AG10803 (cell line): ENCODE data around the gene FCER2.
"Not testable (repeated sequence)": the region's sequence is repeated elsewhere in the genome, so short reads cannot be mapped to it uniquely, and the experiment has no call there.

ENCODE experiments used
- DNase-seq: peaks from one replicate; pipeline ENCODE4 v3.0.0; 2010; ENCODE audit warnings: low read depth
- H3K4me3 ChIP-seq: 2 replicates; pipeline ENCODE4 v1.5.1; 2011; ENCODE audit warnings: mild to moderate bottlenecking, low read length, control low read depth
- CTCF ChIP-seq: conservative IDR thresholded peaks from 2 replicates; pipeline ENCODE4 v1.5.1; 2011; ENCODE audit warnings: mild to moderate bottlenecking, low read length, control low read depth, inconsistent platforms

The FCER2 gene, protein sequence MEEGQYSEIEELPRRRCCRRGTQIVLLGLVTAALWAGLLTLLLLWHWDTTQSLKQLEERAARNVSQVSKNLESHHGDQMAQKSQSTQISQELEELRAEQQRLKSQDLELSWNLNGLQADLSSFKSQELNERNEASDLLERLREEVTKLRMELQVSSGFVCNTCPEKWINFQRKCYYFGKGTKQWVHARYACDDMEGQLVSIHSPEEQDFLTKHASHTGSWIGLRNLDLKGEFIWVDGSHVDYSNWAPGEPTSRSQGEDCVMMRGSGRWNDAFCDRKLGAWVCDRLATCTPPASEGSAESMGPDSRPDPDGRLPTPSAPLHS

DNA sequence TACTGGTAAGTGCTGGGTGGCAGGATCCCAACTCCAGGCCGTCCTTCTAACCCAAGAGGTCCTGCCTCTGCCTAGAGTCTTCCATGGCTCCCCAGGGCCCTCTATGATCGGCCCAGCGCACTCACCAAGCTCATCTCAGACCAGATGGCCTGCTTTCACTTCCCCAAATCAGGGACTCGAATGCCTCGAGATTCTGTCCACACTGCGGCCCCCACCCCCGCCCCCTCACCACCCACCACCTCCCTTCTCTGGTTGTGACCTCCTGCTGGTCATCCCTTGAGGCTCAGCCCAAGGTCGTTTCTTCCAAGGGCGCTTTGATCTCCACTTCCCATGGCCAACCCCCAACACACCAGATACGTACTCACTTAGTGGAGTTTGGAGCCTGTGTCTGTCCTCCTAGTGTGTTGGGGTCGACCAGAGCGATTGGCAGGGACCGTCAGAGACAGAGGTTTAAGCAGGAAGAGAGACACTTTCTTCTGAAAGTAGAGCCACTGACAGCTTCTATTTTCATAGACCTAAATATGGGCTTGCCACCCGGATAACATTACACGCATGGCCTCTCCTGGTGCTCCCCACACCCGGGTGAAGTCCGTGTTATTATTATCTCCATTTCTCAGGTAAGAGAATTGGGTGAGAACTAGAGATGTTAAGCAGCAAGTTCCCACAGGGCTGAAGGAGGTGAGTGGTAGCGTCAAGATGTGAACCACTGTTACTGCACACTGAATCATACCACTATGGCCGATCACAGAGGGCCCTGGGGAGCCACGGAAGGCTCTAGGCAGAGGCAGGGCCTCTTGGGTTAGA lies at the start of gene FCER2:
FCER2 (minus strand) TSS at position 478 of the 804 bp plus-strand sequence. CDS start 2,371 bp downstream, outside the sequence.
- TF ChIP-seq CTCF = no peak
- no peak for DNase-seq
- H3K4me3 ChIP-seq = no peak within 1 kb of the TSS

- no peak for DNase-seq
- H3K4me3 ChIP-seq = no peak overlapping the region
- no peak for TF ChIP-seq CTCF
Observed at GRCh38 chr19:7751157-7751783, 49.3 kb upstream of the FCER2 start.

GRCh38 chr19:7748756-7749155 lies 46.8 kb upstream of the FCER2 start:
- DNase-seq = no peak
- TF ChIP-seq CTCF = peak; percentile 11; the same call in 1 of the 2 replicates
- no peak overlapping the region for H3K4me3 ChIP-seq

GRCh38 chr19:7748171-7748570 lies 46.2 kb upstream of the FCER2 start:
- DNase-seq = no peak
- TF ChIP-seq CTCF = no peak
- H3K4me3 ChIP-seq = no peak overlapping the region

DNA sequence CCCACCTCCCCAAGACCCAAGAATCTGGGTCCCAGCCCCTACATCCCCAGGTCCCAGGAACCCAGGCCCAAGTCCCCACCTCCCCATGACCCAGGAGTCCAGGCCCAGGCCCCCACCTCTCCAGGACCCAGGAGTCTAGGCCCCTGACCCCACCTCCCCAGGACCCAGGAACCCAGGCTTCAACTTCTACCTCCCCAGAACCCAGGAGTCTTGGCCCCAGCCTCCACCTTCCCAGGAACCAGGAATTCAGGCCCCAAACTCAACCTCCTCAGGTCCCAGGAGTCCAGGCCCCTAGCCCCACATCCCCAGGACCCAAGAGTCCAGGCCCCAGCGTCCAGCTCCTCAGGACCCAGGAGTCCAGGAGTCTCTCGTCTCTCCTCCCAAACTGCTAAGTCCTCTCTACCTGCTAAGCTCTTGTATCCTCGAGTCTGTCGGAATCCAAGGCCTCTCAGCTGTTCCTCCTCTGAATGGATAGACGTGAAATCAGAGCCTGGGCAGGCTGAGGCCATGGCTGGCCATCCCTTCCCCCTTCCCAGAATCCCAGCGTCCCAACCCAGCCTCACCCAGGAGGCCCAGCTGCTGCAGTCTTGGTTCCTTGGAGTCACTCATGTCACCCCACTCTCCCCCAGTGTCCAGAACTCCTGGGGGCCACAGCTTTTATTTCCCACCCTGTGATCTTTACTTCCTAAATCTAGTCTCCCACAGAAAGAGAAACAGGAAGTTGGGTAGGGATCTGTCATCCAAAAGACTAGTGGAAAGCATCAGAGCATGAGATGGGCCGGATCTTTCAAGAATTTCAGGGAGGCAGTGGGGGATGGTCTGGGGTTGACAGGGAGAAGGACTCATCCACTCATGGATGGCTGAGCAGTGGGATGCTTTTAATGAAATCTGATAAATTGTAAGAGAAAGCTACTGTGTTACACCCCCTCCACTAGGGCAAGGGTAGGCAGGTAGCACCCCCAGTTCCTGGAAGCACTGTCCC lies 45.3 kb upstream of the FCER2 start, which contains the start of gene CD209:
CD209 (minus strand) TSS at position 632 of the 982 bp plus-strand sequence; CDS start at position 609, 23 bp downstream.
- no peak for TF ChIP-seq CTCF
- DNase-seq = no peak
- no peak within 1 kb of the TSS for H3K4me3 ChIP-seq

DNA sequence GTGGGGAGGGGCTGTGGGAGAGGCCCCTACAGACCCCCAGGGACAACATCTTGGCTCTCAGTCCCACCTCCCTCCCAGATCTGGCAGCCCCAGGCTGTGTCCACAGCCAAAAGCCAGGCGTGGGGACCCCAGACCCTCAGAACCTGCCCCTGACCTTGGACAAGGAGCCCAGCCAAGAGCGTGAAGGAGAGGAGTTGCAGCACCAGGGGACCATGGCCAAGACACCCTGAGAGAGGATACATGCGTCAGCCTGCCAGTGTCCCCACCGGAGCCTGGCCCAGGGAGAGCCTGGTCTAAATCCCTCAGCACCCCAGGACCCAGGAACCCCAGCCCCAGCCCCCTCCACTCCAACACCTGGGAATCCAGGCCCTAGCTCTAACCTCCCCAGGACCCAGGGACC lies 44.4 kb upstream of the FCER2 start:
- DNase-seq, H3K4me3 ChIP-seq: not testable (repeated sequence)
